EH (cell line): ENCODE results near the gene DLX1.
A peak's percentile ranks its signal among the peaks of the same experiment; 100 is the strongest.

ENCODE experiments used
- DNase-seq: peaks from one replicate; pipeline ENCODE4 v3.0.0-alpha.2; 2015; ENCODE audit warnings: low read depth

DLX1 gene

DNA sequence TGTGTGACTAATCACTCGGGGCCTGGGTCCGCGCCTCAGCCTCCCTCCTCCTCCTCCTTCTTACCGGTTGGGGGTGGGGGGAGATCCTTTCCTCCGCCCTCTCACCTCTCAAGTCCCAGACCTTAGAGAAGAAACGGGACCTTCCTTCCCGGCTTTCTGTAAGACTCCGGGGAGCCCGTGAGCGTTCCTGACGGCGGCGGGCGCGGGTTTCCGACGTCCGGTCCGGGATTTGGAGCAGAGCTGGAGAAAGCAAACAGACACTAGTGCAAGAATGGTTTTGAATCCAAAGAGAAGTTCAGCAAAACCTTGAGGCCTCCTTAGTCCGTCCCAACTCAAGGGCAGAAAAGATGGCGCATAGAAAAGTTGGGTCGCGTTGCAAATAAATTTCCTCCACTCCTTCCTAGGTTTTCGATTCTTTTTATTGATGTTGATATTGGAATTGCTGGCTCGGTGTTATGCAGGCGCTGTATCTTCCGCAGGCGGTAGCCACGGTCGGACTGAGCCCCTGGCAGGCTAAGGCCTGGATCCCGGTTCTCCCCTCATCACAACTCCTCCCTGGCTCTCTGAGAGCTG lies 2.0 kb downstream of the DLX1 start:
- peak; percentile 32 for DNase-seq

DNA sequence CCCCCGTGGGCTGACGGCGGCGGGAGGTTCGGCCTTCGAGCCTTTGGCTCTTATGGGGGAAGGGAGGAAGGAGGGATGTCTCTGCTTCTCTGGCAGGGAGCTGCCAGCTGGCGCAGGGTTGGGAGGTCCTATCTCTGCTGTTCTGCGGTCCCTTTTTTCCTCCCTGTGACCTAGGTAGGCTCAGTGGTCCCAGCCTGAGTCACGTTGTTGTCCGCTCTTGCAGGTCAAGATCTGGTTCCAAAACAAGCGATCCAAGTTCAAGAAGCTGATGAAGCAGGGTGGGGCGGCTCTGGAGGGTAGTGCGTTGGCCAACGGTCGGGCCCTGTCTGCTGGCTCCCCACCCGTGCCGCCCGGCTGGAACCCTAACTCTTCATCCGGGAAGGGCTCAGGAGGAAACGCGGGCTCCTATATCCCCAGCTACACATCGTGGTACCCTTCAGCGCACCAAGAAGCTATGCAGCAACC lies 2.5 kb downstream of the DLX1 start:
- DNase-seq, result peak; percentile 14

DNA sequence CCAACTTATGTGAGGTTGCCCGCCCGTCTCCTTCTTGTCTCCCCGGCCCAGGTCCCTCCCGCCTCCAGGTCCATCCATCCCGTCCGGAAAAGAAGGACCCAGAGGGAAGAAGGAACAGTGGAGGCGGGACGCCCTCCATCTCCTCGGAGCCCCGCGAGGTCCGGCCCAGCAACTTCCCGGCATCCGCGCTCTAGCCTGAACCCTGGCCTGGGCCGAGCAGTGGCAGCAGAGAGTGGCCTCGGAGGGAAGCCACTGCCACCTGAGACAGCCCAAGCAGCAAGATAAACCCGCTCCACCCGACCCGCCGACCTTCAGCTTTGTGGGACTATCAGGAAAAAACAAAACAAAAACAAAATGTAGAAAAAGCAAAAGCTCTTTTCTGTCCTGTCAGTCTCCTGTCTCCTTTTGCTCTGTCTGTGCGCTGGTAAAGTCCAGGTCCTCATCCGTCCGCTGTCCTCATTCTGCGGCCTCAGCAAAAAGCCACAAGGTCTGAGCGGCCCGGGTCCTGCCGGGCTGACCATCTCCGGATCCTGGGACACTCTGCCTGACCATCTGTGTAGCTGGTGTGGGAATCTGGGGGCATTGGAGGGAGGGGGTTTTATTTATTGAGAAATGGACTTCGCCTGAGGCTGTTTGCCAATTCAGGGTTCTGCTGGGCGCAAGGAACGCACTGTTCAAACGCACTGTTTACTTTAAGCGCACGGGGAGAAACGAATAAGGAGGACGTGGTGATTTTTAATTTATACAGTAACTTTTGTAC lies 3.1 kb downstream of the DLX1 start:
- no peak for DNase-seq

DNA sequence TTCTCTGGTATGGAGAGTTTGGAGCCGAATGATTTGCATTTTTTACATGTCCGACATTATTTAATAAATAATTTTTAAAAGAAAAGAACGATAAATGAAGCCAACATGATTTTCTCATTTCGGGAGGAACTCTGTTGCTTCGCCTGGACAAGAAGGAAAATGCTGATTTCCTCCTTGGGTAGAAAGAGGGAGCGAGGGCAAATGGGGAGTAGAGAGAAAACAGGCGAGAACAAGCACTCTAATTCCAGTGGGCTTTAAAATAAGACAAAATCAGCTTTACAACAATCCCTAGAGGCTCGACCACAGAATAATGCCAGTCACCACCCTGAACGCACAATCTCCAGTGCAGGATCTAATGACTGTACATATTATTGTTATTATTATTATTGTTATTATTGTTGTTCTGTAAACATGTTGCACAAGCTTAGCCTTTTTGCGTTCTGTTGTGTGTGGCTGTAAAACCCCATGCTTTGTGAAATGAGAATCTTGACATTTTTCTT lies 3.7 kb downstream of the DLX1 start:
- no peak for DNase-seq

DNA sequence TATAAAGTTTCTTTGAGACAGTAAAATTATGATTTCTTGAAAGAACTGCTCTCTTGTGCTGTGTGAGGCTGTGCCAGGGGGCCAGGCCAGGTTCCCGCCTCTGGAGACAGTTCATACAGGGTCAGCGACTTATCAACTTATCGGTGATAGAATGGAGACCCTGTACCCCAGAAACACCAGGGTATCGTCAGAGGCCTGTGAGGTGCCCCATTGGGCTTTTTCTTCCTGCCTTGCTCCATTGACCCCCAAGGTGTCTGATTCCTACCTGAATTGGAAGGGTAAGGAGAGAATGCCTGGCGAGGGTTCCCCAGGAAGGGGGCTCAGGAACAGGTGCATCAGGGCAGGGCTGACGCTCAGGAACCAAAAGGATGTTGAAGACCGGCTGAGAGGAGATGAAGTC lies 4.3 kb downstream of the DLX1 start:
- DNase-seq, result no peak

DNA sequence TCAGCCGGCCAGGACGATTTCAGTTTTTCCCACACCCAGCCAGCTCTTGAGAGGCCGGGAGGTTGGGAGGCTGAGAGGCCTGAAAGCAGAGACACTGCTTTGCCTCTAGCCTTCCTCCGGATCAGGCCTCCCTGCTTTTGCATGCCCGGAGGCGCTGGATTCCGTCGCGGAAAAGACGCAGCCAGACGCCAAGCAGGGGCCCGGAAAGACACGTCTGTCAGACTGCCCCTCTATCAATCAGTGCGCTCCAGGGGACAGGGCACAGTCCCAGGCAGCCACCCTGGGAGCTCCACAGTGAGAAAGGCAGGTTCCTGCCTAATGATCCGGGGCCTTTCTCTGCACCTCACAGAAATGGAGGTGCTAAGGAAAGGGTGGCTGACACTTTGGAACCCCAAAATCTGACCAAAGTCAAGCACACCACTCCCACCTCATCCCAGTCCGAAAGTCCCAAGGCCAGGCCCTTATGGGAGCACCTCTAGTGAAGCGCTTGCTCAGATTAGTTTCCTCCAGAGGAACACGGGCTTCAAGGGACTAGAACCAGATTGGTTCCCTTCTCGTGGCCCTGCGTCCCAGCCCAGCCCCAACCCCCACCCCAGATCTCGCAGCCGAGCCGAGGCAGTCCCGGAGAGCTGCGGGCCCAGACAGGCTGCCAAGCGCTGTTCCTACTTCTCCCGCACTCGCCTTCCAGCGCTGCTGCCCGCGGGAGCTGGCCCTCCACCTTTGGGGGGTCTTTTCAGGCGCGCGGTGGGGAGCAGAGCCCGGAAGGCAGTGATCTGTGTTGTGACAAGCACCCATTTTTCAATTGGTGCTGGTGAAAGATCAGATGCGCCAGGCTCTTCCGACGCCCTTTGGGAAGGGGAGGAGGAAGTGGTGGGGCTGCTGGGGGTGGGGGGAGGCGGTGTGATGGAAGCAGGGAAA lies 5.0 kb downstream of the DLX1 start:
- DNase-seq, result no peak

DNA sequence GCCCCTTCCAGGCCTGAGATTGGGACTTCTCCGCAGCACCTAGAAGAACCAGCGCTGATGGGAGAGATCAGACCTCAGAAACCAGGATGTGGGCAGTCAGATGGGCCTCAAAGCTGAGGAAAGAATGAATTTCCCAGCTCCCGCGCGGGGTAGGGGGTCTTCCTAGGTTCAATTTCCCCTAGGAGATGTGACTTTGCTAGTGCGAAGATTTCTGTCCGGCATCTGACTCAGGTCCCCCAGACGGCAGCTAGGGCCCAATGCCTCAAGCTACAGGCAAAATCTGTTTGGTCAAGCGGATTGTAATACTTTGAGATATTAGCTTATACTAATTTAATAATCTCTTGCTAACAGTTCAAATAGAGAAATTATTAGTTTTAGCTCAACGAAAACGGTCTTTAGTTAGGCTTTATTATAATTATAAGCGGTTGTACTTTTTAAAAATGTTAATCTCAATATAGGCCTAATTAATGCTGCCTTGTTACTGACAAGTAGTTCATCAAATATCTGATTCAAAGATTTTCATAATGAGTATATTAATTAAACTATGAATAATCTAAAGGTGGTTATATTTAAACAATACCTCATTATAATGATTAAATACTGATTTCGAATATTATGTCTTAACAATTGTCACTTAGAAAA lies 5.8 kb downstream of the DLX1 start:
- no peak for DNase-seq

DNA sequence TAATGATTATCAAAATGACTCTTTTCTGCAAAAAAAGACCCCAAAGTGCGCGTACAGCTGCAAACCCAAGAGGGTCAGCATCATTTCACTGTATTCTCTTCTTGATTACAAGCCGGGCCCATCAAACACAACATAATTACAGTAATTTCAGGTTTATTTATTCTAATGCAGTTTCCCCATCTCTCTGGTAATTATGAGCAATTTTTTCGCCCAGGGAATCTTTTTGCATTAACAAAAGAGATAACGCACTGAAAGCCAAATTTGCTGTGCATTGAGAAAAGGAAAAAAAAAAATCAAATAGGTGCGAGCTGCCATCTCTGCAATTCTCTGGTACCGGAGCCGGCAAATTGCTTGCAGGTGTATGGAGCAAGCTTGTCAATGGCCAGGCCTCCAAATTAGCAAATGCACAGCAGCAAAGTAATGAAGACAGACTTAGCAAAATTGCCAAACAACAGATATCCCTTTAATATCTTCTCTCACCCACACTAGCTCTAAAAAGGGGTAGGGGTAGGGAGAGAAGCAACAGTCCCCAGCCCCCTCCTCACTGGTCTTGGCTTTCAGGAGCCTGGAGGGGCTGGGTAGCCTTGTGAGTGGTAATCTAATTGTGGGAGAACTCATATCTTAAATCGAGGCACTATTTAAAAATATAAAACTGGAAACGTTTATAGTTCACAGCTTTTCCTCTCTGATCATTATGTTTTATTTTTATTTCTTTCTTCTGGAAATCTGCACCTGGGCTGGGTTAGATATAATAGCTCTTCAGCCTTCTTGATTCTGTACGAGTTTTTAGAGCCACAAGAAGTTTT lies 6.7 kb downstream of the DLX1 start:
- no peak for DNase-seq

DNA sequence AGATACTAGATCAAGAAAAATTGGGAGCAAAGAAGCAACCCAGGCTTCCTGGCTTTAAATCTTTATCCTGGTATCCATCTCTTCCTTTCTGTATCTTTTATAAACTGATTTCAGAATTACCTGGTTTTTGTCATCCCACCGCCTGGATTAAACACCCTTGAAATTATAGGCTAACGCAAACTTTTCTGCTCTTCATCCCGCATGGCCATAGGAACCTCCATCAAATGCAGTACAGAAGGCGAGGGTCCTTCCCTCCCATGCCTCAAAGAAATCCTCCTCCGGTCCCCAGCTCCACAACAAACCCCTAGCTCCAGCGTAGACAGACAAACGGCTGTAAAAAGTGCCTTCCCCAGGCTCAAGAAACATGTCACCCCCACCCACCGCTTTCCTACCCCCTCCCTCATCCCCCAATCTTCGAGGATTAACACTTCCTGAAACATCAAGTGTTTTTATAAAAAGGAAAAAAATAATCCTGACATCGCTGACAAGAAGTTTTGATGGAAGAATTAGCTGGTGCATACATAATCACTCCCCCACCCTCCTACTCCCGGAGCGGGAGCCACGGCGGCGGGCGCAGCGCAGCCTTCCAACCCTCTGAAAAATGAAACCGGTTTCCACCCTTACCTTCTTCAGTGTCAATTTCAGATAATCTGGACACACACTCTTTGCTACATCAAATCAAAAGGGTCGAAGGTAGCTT lies 7.6 kb downstream of the DLX1 start:
- no peak for DNase-seq

DNA sequence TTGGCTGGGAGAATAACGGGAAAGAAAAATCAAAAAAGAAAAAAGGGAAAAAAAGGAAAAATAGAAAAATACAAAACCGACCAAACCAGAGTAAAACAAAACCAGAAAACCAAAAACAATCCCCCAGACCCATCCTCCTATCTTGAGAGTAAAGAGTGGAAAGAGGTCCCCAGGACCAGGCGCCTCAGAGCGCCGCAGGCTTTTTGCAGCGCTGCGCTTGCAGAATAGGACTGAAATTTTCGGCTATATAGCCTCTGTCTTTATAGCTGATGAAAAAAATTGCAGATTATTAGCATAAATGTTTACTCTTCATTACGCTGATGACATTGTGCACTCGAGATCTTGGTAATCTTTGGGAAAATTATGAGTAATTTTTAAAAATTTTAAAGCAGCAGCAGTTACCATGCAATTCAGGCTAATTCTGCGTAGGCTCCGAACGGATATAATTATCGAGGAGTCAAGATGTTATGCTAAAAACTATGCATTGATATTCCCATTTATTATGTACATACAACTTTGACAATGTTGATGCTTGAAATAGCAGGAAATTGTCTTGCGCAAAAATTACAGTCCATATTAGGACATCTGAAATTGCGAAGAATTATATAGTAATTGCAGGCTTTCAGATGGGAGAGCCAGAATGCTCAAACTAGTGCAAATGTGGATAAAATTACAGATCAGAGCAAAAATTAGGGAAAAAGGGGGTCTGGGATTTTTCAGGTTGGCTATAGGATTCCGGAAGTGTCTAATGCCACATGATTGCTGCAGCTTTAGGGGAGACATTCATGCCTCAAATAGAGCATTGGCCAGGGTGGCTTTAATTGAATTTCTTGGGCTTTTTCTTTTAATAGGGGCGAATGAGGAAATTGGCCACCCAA lies 8.3 kb downstream of the DLX1 start:
- peak; percentile 22 for DNase-seq

DNA sequence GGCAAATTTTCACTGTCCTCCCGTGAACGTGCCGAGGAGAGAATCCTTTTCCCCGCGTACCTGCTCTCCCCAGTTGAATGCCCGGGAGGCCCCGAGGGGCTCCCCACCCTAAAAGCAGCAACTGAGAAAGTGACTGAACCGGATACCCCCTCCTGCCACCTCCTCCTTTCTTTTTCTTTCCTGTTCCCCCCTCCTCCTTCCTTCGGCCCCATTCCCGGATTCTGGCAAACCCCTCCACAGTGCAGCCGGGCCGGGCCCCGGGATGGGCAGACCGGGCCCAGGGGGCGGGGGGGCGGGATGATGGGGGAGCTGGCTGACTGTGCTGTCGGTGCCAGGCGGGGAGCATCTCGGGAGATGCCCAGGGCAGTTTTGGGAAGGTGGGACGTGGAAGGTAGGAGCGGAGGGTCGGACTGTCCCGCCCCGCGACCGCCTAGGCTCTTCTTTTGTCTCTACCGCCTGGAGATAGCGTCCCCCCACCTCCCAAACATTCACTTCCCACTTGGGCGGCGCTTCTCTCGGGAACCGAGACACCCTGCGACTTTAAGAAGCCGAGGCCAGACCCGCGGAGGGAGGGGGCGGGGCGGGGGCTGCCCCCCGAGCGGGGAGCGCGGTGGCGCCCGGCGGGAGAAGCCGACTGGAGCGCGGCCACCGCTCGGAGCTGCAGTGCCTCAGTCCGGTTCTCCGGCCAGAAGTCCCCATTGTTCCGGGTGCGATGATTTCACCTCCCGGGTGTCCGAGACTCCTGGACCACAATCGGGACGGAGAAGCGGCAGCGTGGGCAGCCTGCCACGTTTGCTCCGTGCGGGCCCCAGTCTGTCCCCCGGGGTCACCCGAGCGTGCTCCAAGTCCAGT lies 9.2 kb downstream of the DLX1 start:
- DNase-seq, result peak; percentile 62

DNA sequence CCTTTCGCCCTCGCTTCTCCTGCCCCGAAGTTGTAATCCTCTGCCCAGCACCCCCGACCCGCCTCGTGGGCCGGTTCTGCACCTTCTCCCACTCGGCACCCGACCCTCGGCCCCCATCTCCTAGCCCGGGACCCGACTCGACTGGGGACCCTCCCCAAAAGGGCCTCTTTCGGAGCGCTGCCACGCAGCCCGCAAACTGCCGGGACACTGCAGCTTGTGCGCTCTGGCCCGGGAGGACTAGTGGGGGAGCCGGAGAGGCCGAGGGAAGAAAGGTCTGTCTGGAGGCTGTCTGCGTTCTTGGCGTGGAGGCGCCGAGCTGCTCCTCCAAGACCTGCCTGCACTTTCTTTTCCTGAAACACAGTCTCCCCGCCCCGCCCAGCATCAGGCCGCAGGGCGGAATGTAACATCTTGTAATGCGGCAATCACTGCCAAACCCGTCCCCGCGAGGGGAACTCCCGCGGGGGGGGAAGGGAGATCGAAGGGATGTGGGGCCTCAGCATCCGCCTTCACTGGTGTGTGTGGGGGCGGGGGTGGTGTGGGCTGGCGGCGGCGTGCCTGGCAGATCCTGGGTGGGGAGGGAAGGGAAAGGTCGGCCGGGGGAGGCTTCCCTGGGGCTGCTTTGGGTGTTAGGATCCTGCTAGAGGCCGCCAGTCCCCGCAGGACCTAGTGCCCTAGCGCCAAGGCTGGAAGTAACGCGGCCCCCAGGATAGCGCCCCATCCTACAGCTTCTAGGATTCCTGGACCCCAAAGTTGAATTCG lies 10.0 kb downstream of the DLX1 start:
- peak; percentile 94 for DNase-seq

DNA sequence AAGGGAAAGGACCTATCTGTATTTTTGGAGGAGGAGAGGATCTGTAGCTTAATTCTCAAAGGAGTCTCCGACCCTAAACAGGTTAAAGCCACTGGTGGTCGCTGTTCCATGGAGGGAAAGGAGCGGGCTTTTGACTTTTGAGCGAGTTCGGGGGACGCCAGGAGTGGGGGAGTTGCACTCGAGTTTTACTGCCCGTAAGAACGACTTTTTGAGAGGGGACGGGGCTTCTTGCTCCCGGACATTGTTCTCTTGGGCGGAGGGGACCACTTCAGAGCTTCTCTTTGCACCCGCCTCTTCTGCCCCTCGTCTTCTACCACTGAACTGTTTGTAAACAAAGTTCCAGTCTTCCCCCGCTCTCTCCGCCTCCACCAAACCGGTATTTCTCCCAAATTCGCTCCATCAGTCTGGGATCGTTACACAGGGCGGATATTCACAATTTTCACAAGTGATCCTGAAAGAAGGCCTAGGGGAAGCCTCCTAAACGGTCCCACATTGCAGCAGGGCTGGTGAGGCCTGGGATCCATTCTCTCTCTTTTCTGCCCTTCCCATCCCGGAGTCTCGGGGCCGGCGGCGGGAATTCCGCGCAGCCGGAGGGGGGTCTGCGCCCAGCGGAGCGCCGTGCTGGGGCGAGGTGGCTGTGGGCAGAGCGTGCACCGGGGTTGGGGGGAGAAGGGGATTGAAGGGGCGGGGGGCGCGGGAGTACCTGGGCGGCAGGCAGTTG lies 10.8 kb downstream of the DLX1 start:
- peak; percentile 46 for DNase-seq

DNA sequence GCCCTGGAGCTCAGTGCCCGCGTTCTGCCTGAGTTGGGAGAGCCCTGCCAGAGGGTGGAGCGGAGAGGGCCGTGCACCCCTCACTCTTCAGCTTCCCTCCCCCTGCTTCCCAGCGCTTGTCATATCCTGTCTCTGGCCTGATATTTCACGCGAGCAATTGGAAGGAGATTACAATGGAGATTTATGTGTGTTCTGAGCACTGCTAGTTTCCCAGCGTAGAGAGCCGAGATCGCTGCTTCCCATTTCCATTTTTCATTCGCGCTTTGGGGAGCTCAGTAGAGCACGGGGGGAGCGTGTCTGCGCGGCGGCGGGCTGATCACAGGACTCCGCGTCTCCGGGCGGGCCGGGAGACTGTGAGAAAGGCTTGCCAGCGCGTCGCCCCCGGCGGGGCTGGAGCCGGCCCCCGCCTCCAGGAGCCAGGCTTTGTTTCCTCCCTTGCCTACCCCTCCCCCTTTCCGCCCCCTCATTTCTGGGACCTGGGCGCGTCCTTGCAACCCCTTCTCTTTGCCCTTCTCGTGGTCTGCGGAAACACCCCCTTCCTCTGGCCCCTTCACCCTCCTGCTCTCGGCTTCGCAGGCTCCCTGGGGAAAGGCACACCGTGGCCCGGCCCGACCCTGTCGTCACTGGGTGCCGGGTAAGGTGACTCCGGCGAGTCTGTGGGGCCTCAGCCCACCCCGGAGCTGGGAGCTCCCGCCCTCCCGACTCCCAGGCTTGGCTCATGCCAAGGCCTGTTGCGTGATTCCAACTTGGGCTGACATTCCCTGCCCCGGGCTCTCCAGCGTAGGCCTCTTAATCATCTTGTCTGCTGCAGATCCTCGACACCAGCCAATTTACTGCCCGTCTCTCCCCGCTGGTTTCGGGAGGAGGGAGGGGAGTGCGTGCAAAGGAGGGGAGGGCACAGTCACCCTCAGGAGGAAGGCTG lies 11.6 kb downstream of the DLX1 start:
- DNase-seq, result peak; percentile 97

DNA sequence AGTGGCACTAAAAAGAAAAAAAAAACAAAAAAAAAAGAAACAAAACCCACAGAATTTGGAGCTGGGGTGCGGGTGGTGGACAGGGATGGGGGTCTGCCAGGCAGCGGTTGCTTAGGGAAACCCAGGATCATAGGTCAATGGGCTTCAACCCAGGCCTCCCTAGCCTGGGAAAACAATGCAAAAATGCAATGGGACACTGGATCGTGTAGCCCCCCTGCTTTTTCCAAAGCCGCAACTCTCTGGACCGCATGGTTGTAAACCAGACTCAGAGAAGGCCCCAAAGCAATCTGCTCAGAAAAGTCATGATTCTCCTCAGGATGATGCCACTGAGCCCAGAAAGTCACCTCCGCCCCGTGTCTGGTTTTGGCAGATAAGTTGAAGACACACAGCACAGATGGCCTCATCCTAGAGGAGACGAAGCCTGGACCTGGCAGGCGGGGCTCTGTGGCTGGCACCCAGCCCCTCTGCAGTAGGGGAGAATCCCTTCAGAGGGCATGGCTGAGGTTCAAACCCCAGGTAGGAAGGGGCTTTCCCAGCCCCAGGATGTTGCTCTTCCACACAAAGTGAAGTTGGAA lies 12.3 kb downstream of the DLX1 start:
- DNase-seq, result peak; percentile 75

DNA sequence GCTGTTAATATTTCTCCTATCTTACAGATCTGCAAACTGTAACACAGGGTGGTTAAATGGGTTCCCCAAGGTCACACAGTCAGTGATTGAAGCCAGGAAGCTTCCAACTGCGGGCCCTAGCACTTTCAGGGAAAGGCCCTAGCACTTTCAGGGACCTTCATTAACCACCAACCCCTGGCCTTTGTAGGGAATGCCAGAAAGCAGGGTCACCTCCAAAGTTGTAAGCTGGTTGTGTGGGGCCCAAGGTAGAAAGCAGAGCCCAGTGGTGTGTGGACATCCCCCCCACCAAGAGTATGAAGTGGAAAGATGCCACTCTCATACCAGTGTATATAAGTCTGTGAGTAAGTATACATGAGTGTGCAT lies 13.0 kb downstream of the DLX1 start:
- DNase-seq, result no peak
